Chondrocyte (in vitro differentiated cells): ENCODE results near the gene ZNF385B. TPM values are rescaled to one million over a fixed set of nuclear protein-coding genes. Genes with fewer than 3 reads are reported as not detected.

Experiments
- DNase-seq: peaks from one replicate; pipeline ENCODE4 v3.0.0; 2021; ENCODE audit warnings: mixed read lengths, low spot score
- H3K27ac Mint-ChIP-seq: one replicate; pipeline ENCODE4 v1.8.0; 2021; ENCODE audit warnings: mild to moderate bottlenecking, moderate library complexity, mixed read lengths; ENCODE audit not compliant: unreplicated experiment
- H3K27me3 Mint-ChIP-seq: 2 replicates; pipeline ENCODE4 v1.8.0; 2021; ENCODE audit warnings: low read depth, mixed read lengths
- H3K36me3 Mint-ChIP-seq: 2 replicates; pipeline ENCODE4 v1.8.0; 2021; ENCODE audit warnings: low read depth, mixed read lengths
- H3K4me1 Mint-ChIP-seq: 2 replicates; pipeline ENCODE4 v1.8.0; 2021; ENCODE audit warnings: low read depth, mild to moderate bottlenecking, mixed read lengths
- H3K4me3 Mint-ChIP-seq: one replicate; pipeline ENCODE4 v1.8.0; 2021; ENCODE audit warnings: mild to moderate bottlenecking, moderate library complexity, mixed read lengths; ENCODE audit not compliant: unreplicated experiment
- H3K9me3 Mint-ChIP-seq: 2 replicates; pipeline ENCODE4 v1.8.0; 2021; ENCODE audit warnings: low read depth, mixed read lengths
- total RNA-seq: library from RNA; stranded (reverse); gene quantifications from 3 replicates; pipeline ENCODE4 v1.2.1, GENCODE V29; 2021
- TF ChIP-seq, protein P1 (sequence below): fragments of 200-600 bp; sonication (generic); IDR thresholded peaks from 2 replicates; pipeline ENCODE4 v1.5.0; 2021; ENCODE audit warnings: antibody characterized with exemption, mild to moderate bottlenecking, moderate library complexity

The ZNF385B gene
- total RNA-seq, 1 donor from 2014 or later, result 0.25 TPM

DNA sequence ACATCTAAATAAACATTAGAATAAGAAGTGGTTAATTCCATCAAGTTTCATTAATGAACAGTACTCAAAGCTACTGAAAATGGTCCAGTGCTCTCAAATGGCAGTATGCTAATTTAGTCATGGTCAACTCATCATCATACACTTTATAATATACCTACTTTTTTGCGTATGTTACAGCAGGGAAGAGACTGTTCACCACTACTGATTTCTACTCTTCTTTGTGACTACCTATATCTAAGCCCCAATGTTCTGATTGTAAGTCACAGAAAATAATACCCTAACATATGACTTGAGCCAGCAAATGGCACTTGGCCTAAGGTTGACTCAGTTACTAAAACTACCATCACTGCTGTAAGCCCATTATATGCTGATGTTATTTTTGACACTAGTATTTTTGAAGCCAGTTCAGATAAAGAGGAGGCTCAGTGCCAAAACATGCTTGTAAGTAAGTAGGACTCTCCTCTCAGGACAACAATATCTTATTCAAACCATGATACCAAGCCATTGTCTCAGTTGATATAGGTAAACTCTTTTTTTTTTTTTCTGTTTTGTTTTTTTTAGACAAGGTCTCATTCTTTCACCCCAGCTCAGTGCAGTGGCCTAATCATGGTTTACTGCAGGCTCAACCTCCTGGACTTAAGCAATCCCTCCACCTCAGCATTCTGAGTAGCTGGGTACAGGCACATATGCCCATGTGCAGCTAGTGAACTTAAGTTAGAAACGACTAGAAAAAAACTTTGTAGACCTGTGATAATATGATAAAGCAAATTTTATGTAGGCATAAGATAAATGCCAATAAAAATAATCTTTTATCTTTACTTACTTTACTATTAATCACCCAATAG, 266.9 kb downstream of the ZNF385B start:
- Mint-ChIP-seq H3K4me3 (no peak overlapping the region), H3K36me3 (no peaks in the 10 kb centered on the region), H3K27me3 (no peaks in the 10 kb centered on the region), H3K9me3 (peaks cover 8% of the 10 kb centered on the region), H3K4me1 (peaks cover 16% of the 10 kb centered on the region), H3K27ac (no peak overlapping the region)
- TF ChIP-seq, protein P1, sequence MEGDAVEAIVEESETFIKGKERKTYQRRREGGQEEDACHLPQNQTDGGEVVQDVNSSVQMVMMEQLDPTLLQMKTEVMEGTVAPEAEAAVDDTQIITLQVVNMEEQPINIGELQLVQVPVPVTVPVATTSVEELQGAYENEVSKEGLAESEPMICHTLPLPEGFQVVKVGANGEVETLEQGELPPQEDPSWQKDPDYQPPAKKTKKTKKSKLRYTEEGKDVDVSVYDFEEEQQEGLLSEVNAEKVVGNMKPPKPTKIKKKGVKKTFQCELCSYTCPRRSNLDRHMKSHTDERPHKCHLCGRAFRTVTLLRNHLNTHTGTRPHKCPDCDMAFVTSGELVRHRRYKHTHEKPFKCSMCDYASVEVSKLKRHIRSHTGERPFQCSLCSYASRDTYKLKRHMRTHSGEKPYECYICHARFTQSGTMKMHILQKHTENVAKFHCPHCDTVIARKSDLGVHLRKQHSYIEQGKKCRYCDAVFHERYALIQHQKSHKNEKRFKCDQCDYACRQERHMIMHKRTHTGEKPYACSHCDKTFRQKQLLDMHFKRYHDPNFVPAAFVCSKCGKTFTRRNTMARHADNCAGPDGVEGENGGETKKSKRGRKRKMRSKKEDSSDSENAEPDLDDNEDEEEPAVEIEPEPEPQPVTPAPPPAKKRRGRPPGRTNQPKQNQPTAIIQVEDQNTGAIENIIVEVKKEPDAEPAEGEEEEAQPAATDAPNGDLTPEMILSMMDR, result no peak
- no peak for DNase-seq

DNA sequence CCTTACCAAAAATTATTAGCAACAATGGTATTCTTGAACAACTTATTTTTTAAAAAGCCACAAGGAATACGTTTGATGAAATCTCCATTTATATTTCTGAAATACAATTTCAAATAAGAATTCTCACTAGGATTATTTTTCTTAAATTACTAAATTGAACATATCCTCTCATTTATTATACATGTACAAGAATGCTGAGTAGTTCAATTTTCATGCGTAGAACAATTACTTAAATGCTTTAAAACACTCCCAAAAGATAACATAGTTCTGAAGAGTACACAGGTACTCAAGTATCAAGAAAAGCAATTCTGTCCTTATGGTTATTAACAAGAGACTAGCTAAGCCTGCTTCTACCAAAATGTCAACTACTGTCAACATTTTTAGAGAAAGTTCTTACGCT, 268.1 kb downstream of the ZNF385B start:
- Mint-ChIP-seq H3K36me3 (no peaks in the 10 kb centered on the region), H3K27me3 (no peaks in the 10 kb centered on the region), H3K27ac (no peak overlapping the region), H3K9me3 (peaks cover 8% of the 10 kb centered on the region), H3K4me1 (peaks cover 16% of the 10 kb centered on the region), H3K4me3 (no peak overlapping the region)
- TF ChIP-seq, protein P1, result no peak
- DNase-seq, result no peak

DNA sequence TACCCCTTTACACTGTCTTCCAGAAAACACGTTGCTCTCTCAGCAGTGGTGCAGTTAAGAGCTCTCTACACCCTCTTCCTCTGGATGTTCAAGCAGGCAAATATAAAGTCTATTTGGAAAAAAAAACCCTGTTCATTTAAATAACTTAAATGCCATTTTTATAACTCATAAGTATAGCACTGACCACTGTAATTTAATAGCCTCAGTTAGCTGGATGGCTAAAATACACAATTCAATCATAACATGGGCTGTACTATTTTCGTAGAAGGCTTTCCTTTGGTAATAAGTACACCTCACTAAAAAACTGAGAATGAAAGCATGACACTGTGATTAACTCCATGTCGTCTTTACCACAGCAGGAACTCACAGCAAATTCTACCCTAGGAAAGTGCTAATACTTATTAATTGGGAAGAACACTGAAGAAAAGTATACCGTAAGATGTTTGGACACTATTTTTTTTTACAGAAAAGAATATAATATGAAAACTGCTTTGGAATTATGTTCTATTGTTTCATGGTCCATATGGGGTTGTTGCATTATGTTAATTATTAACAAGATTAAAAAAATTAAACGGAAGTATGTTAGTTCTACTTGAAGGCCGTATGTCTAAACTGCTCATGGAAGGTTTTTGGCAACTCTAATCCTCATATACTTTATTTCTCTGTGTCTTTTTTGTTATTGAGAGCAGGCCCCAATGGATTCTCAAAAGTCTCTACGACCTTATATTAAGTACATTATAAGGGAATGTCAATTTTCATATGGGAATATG, 269.1 kb downstream of the ZNF385B start:
- Mint-ChIP-seq H3K27me3 (no peaks in the 10 kb centered on the region), H3K9me3 (peaks cover 8% of the 10 kb centered on the region), H3K36me3 (no peaks in the 10 kb centered on the region), H3K4me1 (peaks cover 16% of the 10 kb centered on the region), H3K27ac (peak overlapping the region; percentile 93), H3K4me3 (no peak overlapping the region)
- DNase-seq, result no peak
- TF ChIP-seq, protein P1, result no peak

DNA sequence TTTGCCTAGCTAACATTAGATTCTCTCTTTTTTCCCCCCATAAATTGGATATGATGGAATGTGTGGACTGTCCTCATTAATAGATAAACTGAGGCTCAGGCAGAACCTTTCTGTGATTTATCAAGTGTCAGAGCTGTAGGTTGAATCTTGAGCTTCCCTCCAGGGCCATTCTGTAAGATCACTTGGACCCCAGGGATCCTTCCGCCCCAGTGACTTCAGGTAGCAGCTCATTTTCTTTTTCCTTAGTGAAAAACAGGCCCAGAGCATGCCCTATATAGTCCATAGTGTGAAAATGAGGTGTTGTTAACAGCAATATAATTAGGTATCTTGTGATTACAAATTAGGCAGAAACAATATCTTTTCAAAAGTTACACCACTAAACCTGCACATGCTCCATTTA, 269.7 kb downstream of the ZNF385B start:
- Mint-ChIP-seq H3K27me3 (no peaks in the 10 kb centered on the region), H3K36me3 (no peaks in the 10 kb centered on the region), H3K27ac (peak overlapping the region; percentile 93), H3K4me3 (no peak overlapping the region), H3K4me1 (peaks cover 16% of the 10 kb centered on the region), H3K9me3 (peaks cover 5% of the 10 kb centered on the region)
- TF ChIP-seq, protein P1, result no peak
- no peak for DNase-seq

DNA sequence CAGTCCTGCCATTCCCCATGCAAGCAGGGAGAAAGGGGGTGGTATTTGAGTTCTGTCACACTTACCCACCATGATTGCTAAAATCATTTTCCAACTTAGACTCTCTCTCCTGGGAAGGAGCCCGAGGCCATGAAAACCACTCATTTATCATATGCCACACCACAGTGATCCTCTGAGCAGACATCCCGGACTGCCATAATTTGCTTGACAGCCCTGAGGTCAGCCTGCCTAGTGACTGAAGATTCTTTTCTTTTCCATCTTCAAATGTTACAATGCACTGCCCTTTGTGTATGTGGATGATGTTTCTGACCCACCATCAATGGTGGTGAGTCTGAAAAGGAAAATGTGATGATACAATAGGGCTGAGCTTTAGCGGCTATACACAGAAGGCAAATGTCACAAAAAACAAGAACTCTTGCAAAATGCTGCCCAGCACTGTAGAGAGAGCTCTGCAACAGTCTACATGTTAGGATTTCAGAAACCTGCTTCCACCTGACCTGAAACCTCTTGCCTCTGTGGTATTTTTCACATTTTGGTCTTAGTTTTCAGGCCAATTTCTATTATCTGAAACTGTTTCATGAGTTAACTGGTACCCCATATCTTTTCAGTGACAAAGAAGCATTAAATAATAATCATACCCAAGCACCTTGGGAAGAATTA, 272.8 kb downstream of the ZNF385B start:
- peaks cover 16% of the 10 kb centered on the region for H3K4me1 Mint-ChIP-seq

More for the DNA sequence above, 272.8 kb downstream of the ZNF385B start:
- Mint-ChIP-seq H3K27me3 (no peaks in the 10 kb centered on the region), H3K4me3 (no peak overlapping the region), H3K27ac (no peak overlapping the region), H3K9me3 (no peaks in the 10 kb centered on the region), H3K36me3 (no peaks in the 10 kb centered on the region)
- TF ChIP-seq, protein P1, result no peak
- DNase-seq, result no peak
